NCI-H2029 treated with DMSO at 0.1 percent for 48 hours (cell line): Measurements from ENCODE around the gene GTF2A1.

Experiments used
- DNase-seq: peaks from one replicate; lab custom pipeline; 2025; lab: John Stamatoyannopoulos, UW

The GTF2A1 gene

DNA sequence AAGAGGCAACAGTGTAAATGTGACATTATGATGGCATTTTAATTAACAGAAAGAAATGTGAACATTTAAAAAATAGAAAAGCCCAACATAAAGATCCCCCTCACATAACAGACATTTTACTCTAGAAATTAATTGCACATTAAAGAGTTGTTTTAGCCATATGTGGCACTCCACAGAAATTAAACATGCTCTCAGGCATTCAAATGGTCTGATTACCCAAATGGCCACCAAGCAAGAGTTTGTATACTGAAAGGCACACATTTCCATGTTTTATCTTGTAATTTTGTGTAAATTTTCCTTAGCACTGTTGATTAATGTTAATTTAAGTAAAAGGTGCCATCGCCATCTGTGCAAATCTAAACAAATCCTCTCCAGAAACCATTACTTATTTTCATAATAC lies 43.5 kb downstream of the GTF2A1 start:
- DNase-seq: no peak

DNA sequence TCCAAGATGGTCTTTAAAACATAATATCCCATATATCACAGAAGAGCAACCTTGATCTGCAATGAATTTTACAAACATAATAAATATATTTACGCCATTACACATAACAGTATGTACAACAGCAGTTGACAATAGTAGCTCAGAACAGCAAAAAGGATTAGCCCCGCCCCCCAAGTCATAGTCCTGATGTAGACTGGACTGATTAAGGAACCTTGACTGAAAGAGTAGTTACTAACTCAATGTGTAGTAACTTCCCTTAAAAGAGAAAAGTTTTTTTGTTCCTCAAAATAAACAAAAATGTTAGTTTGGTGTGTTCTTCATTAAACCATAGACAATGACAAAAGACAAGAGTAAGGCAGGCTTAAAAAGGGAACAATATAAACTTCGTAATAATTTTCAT lies 44.5 kb downstream of the GTF2A1 start:
- DNase-seq: no peak

- DNase-seq: no peak
These were observed 47.9 kb downstream of the GTF2A1 start for GRCh38 chr14:81172881-81173280.

- DNase-seq: no peak
These were observed 48.4 kb downstream of the GTF2A1 start for GRCh38 chr14:81172353-81172752.

GRCh38 chr14:81170829-81171195 lies 49.9 kb downstream of the GTF2A1 start:
- no peak for DNase-seq

DNA sequence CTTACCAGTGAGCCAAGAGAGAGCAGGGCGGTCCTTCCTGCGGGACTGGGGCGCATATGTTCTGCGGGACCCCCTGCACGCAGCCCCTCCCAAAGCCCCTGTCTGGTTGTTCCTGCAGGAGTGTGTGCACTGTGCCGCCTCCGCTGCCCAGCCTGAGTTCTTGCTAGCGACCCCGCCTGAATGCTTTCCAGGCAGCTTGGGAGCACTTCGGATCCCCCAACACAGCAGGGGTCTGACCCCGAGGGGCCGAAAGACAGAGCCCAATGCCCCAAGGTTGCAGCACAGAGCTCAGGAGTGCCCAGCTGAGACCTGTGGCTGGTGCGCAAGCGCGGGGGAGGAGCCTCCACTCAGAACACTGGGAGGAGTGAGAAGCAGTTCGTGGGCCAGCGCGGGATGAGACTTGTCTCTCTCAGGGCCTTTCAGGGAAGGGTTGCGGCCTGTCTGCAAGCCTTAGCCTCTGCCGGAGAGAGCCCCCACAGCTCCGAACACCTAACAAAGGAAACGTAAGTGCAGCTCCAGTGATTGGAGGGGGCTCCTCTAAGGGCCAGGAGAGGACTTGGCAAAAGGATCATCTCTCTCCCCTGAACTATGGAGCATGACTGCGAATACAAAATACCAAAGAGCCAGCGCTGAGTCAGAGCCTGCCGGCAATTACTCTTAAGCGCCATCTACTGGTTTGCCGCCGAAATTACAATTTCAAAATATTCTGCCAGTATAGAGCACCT lies 50.5 kb downstream of the GTF2A1 start:
- DNase-seq: peak; percentile 80

- DNase-seq: no peak
These were observed 51.1 kb downstream of the GTF2A1 start for GRCh38 chr14:81169711-81170103.

DNA sequence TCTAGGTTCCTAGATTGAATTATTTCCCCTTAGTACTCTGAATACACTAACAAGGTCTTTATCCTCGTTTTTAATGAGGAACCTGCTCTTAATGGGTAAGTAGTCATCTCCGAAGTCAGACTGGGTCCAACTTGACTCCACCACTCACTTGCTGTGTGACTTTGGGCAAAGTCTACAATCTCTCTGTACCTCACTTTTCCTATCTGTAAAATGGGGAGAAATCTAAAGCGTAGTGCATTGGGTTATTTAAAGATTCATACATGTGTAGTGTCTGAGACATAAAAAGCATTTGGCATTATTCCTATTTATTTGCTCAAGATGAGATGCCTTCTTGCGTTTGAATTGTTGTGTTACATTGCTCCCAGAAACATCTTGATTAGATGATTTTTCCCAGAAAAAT lies 51.5 kb downstream of the GTF2A1 start:
- DNase-seq: no peak

- DNase-seq: no peak
These were observed 54.6 kb downstream of the GTF2A1 start for GRCh38 chr14:81166121-81166520.

DNA sequence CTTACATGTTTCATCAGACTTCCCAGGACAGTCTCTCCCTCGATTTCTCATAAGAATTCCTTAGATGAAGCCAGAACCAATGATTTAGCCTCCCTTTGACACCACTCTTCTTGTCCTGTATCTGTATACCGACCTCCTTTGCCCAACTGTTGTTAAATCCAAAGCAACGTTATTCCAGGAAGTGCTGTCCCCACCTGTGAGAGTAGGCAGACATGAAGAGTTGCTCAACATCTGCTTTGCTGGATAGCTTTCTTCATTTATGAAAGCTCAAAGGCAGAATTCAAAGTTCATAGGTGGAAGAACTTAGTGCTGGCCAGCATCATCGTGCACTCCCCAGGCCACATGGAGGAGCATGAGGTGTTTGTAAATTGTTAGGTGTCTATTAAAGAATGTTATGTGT lies 55.6 kb downstream of the GTF2A1 start:
- DNase-seq: no peak

DNA sequence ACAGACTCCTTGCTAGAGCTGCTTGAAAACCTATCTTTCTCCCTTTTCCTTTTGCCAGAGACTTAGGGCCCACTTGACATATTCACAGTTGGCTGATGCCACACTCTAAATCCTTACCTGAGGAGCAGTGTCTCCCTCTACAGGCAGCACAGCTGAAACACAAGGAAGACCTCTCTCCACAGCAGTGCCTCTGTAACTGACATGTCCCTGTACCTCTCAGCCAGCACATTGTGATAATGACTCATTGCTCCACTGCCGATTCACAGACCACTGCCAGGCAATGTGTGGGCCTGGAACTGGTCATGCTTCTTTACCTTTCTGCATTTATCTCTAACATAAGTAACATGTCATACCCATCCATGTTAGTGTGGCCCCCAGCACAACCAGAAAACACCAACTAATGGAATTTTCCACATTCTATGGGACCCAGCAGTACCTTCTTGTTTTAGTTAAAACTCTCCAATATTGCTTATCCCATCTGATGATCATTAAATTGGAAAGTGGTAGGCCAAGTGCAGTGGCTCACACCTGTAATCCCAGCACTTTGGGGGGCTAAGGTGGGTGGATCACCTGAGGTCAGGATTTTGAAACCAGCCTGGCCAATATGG lies 56.5 kb downstream of the GTF2A1 start:
- DNase-seq: peak; percentile 14

- DNase-seq: no peak
These were observed 57.8 kb downstream of the GTF2A1 start for GRCh38 chr14:81162941-81163340.

GRCh38 chr14:81161749-81162148 lies 59.0 kb downstream of the GTF2A1 start:
- DNase-seq: no peak

GRCh38 chr14:81161088-81161487 lies 59.7 kb downstream of the GTF2A1 start:
- DNase-seq: no peak

DNA sequence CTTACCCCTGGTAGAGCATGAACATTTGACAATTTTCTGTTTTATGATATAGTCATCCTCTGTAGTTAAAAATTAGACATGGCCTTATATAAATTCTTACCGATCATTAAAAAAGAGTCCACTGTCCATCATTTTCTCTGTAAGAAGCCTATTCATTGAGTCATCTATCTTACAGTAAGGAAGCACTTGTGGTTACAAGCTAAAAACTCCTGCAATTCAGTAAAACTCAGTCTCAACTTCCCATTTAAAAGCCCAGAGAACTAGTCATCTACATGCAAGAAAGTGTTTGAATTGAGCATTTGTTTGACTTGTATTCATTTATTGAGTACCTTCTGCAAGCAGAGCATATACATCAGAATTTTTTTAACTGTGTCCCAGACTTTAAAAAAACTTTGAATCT lies 63.3 kb downstream of the GTF2A1 start:
- no peak for DNase-seq

DNA sequence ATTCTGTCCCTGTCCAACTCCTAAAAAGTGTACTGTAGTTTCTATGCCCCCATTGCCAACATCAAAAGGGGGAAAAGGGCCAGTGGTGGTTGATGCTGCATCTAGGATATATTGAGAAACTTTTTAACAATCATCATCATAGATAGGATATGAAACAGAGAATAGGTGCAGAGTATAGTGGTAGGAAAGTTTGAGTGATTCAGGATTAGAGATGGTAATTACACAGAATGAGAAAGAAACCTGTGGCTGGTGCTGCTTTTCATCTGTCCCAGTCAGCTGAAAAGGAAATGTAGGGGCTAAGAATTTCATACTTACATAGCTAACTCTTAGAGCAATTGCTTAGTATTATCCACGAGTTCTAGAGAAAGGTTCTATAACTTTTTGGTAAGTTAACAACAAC lies 67.6 kb downstream of the GTF2A1 start:
- no peak for DNase-seq

GRCh38 chr14:81148635-81149034 lies 72.1 kb downstream of the GTF2A1 start:
- DNase-seq: no peak

DNA sequence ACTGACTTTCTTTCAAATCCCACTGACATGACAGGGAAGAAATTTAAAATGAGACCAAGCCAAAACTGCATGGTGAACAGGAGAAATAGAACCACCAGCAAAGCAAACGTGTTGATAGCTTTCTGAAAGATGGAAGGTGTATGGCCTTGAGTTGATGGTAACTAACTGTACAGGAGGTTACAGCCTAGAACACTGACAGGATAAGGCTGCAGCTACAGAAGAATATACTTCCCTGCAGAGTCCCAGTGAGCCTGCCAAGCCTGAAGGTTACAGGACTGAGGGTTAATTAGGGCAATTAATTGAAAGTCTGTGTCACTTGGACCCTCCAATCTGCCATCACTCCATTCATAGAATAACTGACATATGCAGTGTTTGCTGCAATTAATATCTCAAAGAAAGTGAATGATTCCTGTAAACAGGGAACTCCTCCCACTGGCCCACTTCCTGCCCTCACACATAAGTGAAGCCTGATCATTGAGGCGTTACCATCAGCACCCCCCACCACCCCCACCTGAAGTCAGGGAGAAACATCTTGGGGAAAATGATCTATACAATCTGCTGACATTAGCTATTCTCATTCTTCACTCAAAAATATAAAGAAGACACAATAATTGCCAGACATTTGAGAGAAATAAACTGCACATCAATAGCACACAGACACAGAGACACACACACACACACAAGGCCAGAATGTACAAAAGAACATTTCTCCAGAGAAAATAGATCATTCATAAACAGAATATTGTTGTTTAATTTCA lies 73.4 kb downstream of the GTF2A1 start:
- no peak for DNase-seq

DNA sequence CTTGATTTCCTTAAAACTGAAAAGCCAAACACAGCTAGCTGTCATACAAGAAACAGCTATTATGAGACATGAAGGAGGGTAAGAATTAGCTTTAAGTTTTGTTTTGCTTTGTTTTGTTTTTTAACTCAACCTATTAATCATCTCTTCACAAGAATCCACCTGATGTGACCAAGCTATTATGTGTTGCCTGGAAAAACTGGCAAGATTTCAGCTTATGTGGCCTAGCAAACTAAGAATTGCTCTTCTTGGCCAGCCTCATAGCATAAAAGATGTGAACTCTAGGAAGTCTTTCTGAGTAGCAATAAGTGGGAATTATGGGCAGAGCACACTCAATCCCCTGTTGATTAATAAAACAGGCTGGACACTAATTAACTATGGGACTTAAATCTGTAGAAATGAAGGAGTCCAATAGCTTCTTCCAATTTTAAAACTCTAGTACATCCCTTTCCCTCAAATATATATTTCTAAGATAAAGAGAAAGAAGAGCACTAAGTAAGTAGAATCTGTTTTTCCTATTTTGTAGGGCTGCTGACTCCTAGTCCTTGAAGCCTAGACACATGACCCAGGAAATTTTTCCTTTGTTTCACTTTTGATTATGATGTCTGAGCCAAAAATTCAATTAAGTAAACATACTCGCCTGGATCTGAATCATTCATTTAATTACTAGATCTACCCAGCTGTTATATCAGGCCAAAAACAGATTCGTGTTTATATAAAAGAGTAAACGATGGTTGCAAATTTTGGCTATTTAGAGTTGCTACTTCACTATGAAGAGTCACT lies 75.7 kb downstream of the GTF2A1 start:
- no peak for DNase-seq

GRCh38 chr14:81143793-81144192 lies 77.0 kb downstream of the GTF2A1 start:
- DNase-seq: no peak

DNA sequence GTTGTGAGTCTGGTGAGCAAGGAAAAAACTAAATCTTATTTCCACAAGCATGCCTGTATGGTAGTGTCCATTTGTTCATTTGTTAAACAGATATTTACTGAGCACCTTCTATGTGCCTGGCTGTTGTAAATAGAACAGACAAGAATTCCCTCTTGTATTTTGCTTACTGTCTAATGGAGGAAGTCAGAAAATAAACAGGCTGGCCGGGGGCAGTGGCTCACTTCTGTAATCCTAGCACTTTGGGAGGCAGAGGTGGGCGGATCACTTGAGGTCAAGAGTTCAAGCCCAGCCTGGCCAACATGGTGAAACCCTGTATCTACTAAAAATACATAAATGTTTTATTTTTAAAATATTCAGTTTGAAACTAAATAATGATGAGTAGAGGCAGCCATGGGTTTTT lies 79.3 kb downstream of the GTF2A1 start:
- DNase-seq: no peak

- DNase-seq: no peak
These were observed 82.3 kb downstream of the GTF2A1 start for GRCh38 chr14:81138429-81138828.

DNA sequence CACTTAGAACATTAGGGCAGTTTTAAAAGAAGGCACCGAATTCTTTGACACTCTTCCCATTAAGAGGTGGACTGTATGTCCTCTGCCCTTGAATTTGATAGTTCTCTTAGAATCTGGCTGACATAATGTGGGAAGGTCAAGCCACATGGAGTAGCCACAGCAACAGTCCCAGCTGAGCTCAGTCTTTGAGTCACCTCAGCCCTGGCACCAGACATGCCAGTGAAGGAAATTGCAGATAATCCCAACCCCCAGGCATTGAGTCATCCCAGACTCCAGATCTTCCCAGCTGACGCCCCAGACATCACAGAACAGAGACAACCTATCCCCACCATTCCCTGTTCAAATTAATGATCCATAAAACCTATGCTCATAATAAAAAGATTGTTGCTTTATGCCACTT lies 83.4 kb downstream of the GTF2A1 start:
- no peak for DNase-seq
